Measurements from ENCODE around the gene AGTR1. TPM values are rescaled to one million over a fixed set of nuclear protein-coding genes. Genes with fewer than 3 reads are reported as not detected.

The AGTR1 gene
- total and polyA plus RNA-seq, 4 donors: 30.0 to 52.2 (median 41.9) TPM

DNA sequence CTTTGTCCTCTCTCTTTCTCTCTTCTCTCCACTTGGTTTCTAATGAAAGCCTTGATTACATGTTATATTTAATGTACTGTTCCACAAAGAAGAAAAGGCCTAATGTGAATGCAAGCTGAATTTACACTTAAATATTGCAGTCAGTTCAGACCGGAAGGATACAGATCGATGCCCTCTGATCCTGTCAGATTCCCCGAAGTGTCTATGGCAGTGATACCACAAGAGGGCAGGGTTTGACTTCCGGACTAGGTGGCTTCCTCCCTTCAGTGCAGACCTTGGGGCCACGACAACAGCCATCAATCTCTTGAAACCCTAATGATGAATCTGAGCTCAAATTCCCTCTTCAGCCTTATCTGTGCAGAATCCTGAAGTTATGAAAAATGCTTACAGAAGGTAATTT, 29.5 kb downstream of the AGTR1 start:
- H3K36me3 ChIP-seq (ENCODE audit: control insufficient read depth in 4 of 4, insufficient read depth in 3 of 4, low read depth in 1 of 4, low read length in 3 of 4): peaks cover 0 to 3% (median 0%) of the 10 kb centered on the region in 4 donors
- H3K9ac ChIP-seq (ENCODE audit: low read depth in 1 of 2, low read length in 2 of 2): peak overlapping the region in 1 of 2 donors; percentile 17
- H3K4me3 ChIP-seq (ENCODE audit: low read depth in 1 of 3, low read length in 3 of 3): no peak overlapping the region
- no peak for DNase-seq (ENCODE audit: low spot score)
- H3K27ac ChIP-seq (ENCODE audit: low read depth in 1 of 2, low read length in 2 of 2): peak overlapping the region; percentile 36 to 79
- peaks cover 4 to 26% (median 19%) of the 10 kb centered on the region in 4 donors for H3K4me1 ChIP-seq (ENCODE audit: control insufficient read depth in 4 of 4, insufficient read depth in 4 of 4, low read length in 3 of 4)
- no peaks in the 10 kb centered on the region for H3K9me3 ChIP-seq (ENCODE audit: control insufficient read depth in 4 of 4, low read length in 3 of 4)
- 14% methylated on average over 5 of the region's 5 CpGs for WGBS
- TF ChIP-seq JUND (IDR thresholded peaks at IDR 0.05) (no peak), TAF1 (conservative IDR thresholded peaks at IDR 0.05) (no peak), SP1 (IDR thresholded peaks at IDR 0.05) (peak; percentile 41), HNF4G (IDR thresholded peaks at IDR 0.05) (no peak), NR2F2 (IDR thresholded peaks at IDR 0.05) (no peak), FOXA1 (IDR thresholded peaks at IDR 0.05) (no peak), EGR1 (IDR thresholded peaks at IDR 0.05; ENCODE audit: low read depth in 2 of 2) (no peak), RXRA (IDR thresholded peaks at IDR 0.05) (peak; percentile 43 to 70), RAD21 (IDR thresholded peaks at IDR 0.05) (peak; percentile 90 to 95), HNF4A (conservative IDR thresholded peaks at IDR 0.05) (peak; percentile 65 to 76), GABPA (IDR thresholded peaks at IDR 0.05 in 1 of 2, conservative IDR thresholded peaks at IDR 0.05 in 1 of 2) (peak in 1 of 2 donors; percentile 76), FOXA2 (IDR thresholded peaks at IDR 0.05) (peak; percentile 9), YY1 (IDR thresholded peaks at IDR 0.05) (peak; percentile 46)
- TF ChIP-seq, protein P1, sequence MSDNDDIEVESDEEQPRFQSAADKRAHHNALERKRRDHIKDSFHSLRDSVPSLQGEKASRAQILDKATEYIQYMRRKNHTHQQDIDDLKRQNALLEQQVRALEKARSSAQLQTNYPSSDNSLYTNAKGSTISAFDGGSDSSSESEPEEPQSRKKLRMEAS (IDR thresholded peaks at IDR 0.05): no peak
- TF ChIP-seq, protein P2, sequence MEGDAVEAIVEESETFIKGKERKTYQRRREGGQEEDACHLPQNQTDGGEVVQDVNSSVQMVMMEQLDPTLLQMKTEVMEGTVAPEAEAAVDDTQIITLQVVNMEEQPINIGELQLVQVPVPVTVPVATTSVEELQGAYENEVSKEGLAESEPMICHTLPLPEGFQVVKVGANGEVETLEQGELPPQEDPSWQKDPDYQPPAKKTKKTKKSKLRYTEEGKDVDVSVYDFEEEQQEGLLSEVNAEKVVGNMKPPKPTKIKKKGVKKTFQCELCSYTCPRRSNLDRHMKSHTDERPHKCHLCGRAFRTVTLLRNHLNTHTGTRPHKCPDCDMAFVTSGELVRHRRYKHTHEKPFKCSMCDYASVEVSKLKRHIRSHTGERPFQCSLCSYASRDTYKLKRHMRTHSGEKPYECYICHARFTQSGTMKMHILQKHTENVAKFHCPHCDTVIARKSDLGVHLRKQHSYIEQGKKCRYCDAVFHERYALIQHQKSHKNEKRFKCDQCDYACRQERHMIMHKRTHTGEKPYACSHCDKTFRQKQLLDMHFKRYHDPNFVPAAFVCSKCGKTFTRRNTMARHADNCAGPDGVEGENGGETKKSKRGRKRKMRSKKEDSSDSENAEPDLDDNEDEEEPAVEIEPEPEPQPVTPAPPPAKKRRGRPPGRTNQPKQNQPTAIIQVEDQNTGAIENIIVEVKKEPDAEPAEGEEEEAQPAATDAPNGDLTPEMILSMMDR (IDR thresholded peaks at IDR 0.05; ENCODE audit: low read depth, low read length, missing input control): peak; percentile 69
- TF ChIP-seq, protein P3, sequence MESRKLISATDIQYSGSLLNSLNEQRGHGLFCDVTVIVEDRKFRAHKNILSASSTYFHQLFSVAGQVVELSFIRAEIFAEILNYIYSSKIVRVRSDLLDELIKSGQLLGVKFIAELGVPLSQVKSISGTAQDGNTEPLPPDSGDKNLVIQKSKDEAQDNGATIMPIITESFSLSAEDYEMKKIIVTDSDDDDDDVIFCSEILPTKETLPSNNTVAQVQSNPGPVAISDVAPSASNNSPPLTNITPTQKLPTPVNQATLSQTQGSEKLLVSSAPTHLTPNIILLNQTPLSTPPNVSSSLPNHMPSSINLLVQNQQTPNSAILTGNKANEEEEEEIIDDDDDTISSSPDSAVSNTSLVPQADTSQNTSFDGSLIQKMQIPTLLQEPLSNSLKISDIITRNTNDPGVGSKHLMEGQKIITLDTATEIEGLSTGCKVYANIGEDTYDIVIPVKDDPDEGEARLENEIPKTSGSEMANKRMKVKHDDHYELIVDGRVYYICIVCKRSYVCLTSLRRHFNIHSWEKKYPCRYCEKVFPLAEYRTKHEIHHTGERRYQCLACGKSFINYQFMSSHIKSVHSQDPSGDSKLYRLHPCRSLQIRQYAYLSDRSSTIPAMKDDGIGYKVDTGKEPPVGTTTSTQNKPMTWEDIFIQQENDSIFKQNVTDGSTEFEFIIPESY (IDR thresholded peaks at IDR 0.05): no peak
- TF ChIP-seq, protein P4, sequence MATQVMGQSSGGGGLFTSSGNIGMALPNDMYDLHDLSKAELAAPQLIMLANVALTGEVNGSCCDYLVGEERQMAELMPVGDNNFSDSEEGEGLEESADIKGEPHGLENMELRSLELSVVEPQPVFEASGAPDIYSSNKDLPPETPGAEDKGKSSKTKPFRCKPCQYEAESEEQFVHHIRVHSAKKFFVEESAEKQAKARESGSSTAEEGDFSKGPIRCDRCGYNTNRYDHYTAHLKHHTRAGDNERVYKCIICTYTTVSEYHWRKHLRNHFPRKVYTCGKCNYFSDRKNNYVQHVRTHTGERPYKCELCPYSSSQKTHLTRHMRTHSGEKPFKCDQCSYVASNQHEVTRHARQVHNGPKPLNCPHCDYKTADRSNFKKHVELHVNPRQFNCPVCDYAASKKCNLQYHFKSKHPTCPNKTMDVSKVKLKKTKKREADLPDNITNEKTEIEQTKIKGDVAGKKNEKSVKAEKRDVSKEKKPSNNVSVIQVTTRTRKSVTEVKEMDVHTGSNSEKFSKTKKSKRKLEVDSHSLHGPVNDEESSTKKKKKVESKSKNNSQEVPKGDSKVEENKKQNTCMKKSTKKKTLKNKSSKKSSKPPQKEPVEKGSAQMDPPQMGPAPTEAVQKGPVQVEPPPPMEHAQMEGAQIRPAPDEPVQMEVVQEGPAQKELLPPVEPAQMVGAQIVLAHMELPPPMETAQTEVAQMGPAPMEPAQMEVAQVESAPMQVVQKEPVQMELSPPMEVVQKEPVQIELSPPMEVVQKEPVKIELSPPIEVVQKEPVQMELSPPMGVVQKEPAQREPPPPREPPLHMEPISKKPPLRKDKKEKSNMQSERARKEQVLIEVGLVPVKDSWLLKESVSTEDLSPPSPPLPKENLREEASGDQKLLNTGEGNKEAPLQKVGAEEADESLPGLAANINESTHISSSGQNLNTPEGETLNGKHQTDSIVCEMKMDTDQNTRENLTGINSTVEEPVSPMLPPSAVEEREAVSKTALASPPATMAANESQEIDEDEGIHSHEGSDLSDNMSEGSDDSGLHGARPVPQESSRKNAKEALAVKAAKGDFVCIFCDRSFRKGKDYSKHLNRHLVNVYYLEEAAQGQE (IDR thresholded peaks at IDR 0.05): no peak
- TF ChIP-seq, protein P5, sequence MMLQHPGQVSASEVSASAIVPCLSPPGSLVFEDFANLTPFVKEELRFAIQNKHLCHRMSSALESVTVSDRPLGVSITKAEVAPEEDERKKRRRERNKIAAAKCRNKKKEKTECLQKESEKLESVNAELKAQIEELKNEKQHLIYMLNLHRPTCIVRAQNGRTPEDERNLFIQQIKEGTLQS (IDR thresholded peaks at IDR 0.05): peak; percentile 12
- H3K27me3 ChIP-seq (ENCODE audit: control insufficient read depth in 4 of 4, insufficient read depth in 4 of 4, low read length in 3 of 4): no peaks in the 10 kb centered on the region
